HepG2 (cell line): ENCODE measurements around the gene IL2RG. TPM values are rescaled to one million over a fixed set of nuclear protein-coding genes. Genes with fewer than 3 reads are reported as not detected.
A peak's percentile ranks its signal among the peaks of the same experiment; 100 is the strongest.

Experiments used
- ATAC-seq: fragments of 200-7000 bp; cut with Tn5 transposase; 3 replicates; pipeline ENCODE4 v1.9.1; 2020; ENCODE audit warnings: mild to moderate bottlenecking, moderate library complexity
- BruUV-seq: library from RNA; stranded (reverse); fragments of 400-500 nt; replicated peaks from 2 replicates; lab custom pipeline; 2021; lab: Mats Ljungman, UMichigan
- CTCF ChIA-PET: fragments of 300-600 bp; formaldehyde crosslinking; extraction: SDS; loops from one replicate; lab custom pipeline; 2021; ENCODE audit warnings: low total read pairs, inconsistent platforms, low intra/inter-chr PET ratio; lab: Yijun Ruan, JAX
- POLR2A ChIA-PET: fragments of 350-600 bp; sonication (Branson Sonifier 250); formaldehyde crosslinking; loops from one replicate; lab custom pipeline; 2020; ENCODE audit warnings: antibody characterized with exemption, inconsistent platforms; lab: Yijun Ruan, JAX
- DNase-seq: peaks from one replicate; pipeline ENCODE4 v3.0.0-alpha.2; 2015; ENCODE audit warnings: low spot score
- FAIRE-seq: peaks from 3 replicates; lab custom pipeline; 2011; peaks lifted over from hg19 to GRCh38; lab: Jason Lieb, UNC
- H2AFZ ChIP-seq: one replicate; pipeline ENCODE4 v1.6.1; 2011; ENCODE audit warnings: low read length, inconsistent platforms
- H3K27ac ChIP-seq: fragments of 300-600 bp; 3 replicates; pipeline ENCODE4 v1.8.0; 2011; ENCODE audit warnings: mixed run types, mild to moderate bottlenecking, mixed read lengths, low read length, inconsistent platforms; ENCODE audit not compliant: insufficient read depth; ENCODE audit errors: extremely low read length
- H3K27me3 ChIP-seq, 2 experiments: fragments of 200-600 bp in 1 of 2; 2 replicates in 1 of 2; 3 replicates in 1 of 2; pipeline versions ENCODE4 v1.6.0 to v1.8.0; 2011; ENCODE audit warnings: low read length in 2 of 2, mild to moderate bottlenecking in 2 of 2, moderate library complexity in 2 of 2, inconsistent platforms in 1 of 2; ENCODE audit not compliant: insufficient read depth in 2 of 2, control insufficient read depth in 1 of 2
- H3K36me3 ChIP-seq, 2 experiments: fragments of 200-600 bp in 1 of 2; replicated peaks in 1 of 2; 2 replicates in 1 of 2; 3 replicates in 1 of 2; pipeline versions ENCODE4 v1.5.1 to v1.8.0; 2011; ENCODE audit warnings: low read length in 2 of 2, inconsistent platforms in 1 of 2; ENCODE audit not compliant: insufficient read depth in 2 of 2, control insufficient read depth in 1 of 2
- H3K4me1 ChIP-seq: 2 replicates; pipeline ENCODE4 v1.5.1; 2012; ENCODE audit warnings: low read length, inconsistent platforms; ENCODE audit not compliant: insufficient read depth
- H3K4me2 ChIP-seq: 2 replicates; pipeline ENCODE4 v1.6.0; 2011; ENCODE audit warnings: low read depth, low read length, inconsistent platforms
- H3K4me3 ChIP-seq, 3 experiments: fragments of 200-600 bp in 1 of 3; sonication (generic), shearing (Covaris generic) in 1 of 3; replicated peaks in 1 of 3; 2 replicates each; pipeline ENCODE4 v1.5.1; 2011 to 2016; ENCODE audit warnings: low read length in 3 of 3, inconsistent platforms in 2 of 3, low read depth in 2 of 3, mild to moderate bottlenecking in 2 of 3, control low read depth in 1 of 3, mixed read lengths in 1 of 3; ENCODE audit not compliant: insufficient read depth in 1 of 3
- H3K79me2 ChIP-seq: one replicate; pipeline ENCODE4 v1.6.1; 2011; ENCODE audit warnings: low read length, inconsistent platforms; ENCODE audit not compliant: insufficient read depth
- H3K9ac ChIP-seq: 2 replicates; pipeline ENCODE4 v1.6.0; 2011; ENCODE audit warnings: mild to moderate bottlenecking, low read depth, low read length, inconsistent platforms; ENCODE audit not compliant: insufficient read depth
- H3K9me3 ChIP-seq: 2 replicates; pipeline ENCODE4 v1.5.1; 2012; ENCODE audit warnings: mild to moderate bottlenecking, low read length
- H4K20me1 ChIP-seq: 2 replicates; pipeline ENCODE4 v1.6.0; 2011; ENCODE audit warnings: inconsistent platforms, mild to moderate bottlenecking, low read length, moderate library complexity; ENCODE audit not compliant: insufficient read depth
- AGO2 ChIP-seq: fragments of 200-400 bp; formaldehyde crosslinking; optimal IDR thresholded peaks from 2 replicates; pipeline ENCODE3; 2017; ENCODE audit warnings: mild to moderate bottlenecking, low read depth, low read length, moderate library complexity
- ERF ChIP-seq: IDR thresholded peaks from 2 replicates; pipeline ENCODE4 v1.6.1; 2018; ENCODE audit warnings: missing biosample characterization, missing genetic modification reagents
- GTF3A ChIP-seq: sonication (generic); formaldehyde crosslinking; conservative IDR thresholded peaks from 2 replicates; pipeline ENCODE4 v1.4.0; 2020; ENCODE audit warnings: mild to moderate bottlenecking, missing genetic modification reagents
- NFYB ChIP-seq: sonication (generic); formaldehyde crosslinking; IDR thresholded peaks from 2 replicates; pipeline ENCODE4 v1.4.0; 2020; ENCODE audit warnings: missing genetic modification reagents
- RBFOX2 ChIP-seq: fragments of 200-400 bp; formaldehyde crosslinking; IDR thresholded peaks from 2 replicates; pipeline ENCODE4 v1.6.1; 2017; ENCODE audit warnings: low read depth, mild to moderate bottlenecking, low read length
- SIX1 ChIP-seq: sonication (generic); formaldehyde crosslinking; IDR thresholded peaks from 2 replicates; pipeline ENCODE4 v1.4.0; 2020; ENCODE audit warnings: missing genetic modification reagents, borderline replicate concordance
- SRY ChIP-seq: sonication (generic); formaldehyde crosslinking; IDR thresholded peaks from 2 replicates; pipeline ENCODE4 v1.8.0; 2022; ENCODE audit warnings: mild to moderate bottlenecking, missing genetic modification reagents
- ZNF652 ChIP-seq: IDR thresholded peaks from 2 replicates; pipeline ENCODE4 v1.6.1; 2016; ENCODE audit warnings: low read depth, borderline replicate concordance
- WGBS: methylation state at CpG from one replicate; pipeline ENCODE4 v1.1.6; 2017; ENCODE audit warnings: low lambda C conversion rate; 5-methylcytosine and 5-hydroxymethylcytosine counted together
- in situ Hi-C: cut with HindIII; loops from 2 replicates; pipeline ENCODE4 v1.10.0; 2017; ENCODE audit warnings: low pct_unique_long_range_greater_than_20kb; ENCODE audit not compliant: extremely low pct_ligation_motif_present
- intact Hi-C: fragments of 100-400 bp; cut with micrococcal nuclease; formaldehyde crosslinking; loops from one replicate; pipeline ENCODE4 v1.10.0; 2022; ENCODE audit not compliant: unreplicated experiment
- polyA plus RNA-seq, 8 experiments: library from polyadenylated mRNA; depleted of rRNA in 3 of 8; stranded (reverse) in 7 of 8; unstranded in 1 of 8; fragments of >200 nt; fragmentation: Illumina TruSeq in 4 of 8; extraction: Trizol in 4 of 8; gene quantifications; 2 replicates each; pipeline versions ENCODE4 v1.2.1 to v1.2.3, GENCODE V29; 2011 to 2016; ENCODE audit warnings: low read depth in 4 of 8, missing spikeins in 1 of 8, mixed read lengths in 1 of 8; ENCODE audit not compliant: insufficient read depth in 1 of 8
- total RNA-seq, 5 experiments: library from RNA; depleted of rRNA; stranded (reverse); fragments of >200 nt; fragmentation: Illumina TruSeq; extraction: Trizol; gene quantifications; 2 replicates each; pipeline ENCODE4 v1.2.3, GENCODE V29; 2016; ENCODE audit warnings: low read depth in 1 of 5

IL2RG gene
- total and polyA plus RNA-seq, 2 of the 13 experiments (the other 11 are each of a cell fraction or from before 2014, with no cell fraction given), result 0.98 TPM; not detected in 1

- POLR2A ChIA-PET, result no interaction called here
- no peak for ATAC-seq
- in situ Hi-C loops, result no loop called here
- H3K4me2 ChIP-seq, result no peak within 1 kb of the TSS
- peaks cover 0 to 3% of the 10 kb centered on the region in 2 experiments; a peak in 2 of 5 replicates for H3K36me3 ChIP-seq
- intact Hi-C loops, result no loop called here
- no peak within 1 kb of the TSS for H2AFZ ChIP-seq
- no peaks in the 10 kb centered on the region for H3K79me2 ChIP-seq
- FAIRE-seq, result no peak
- 81% methylated on average over 12 of the region's 28 CpGs for WGBS
- no peaks in the 10 kb centered on the region for H4K20me1 ChIP-seq
- CTCF ChIA-PET, result no interaction called here
- DNase-seq, result no peak
- no peak within 1 kb of the TSS for H3K9ac ChIP-seq
- H3K9me3 ChIP-seq, result no peaks in the 10 kb centered on the region
- BruUV-seq, result no TSS peak
- peaks cover 18% of the 10 kb centered on the region for H3K4me1 ChIP-seq
- H3K27ac ChIP-seq, result no peak within 1 kb of the TSS
- no peak within 1 kb of the TSS for H3K4me3 ChIP-seq
- no peaks in the 10 kb centered on the region for H3K27me3 ChIP-seq
- TF ChIP-seq AGO2, result peak; percentile 86
- no peak for TF ChIP-seq NFYB (CRISPR knock-in tag)
- TF ChIP-seq RBFOX2, result peak; percentile 39; the same call in 1 of the 2 replicates
- no peak for TF ChIP-seq GTF3A (CRISPR knock-in tag)
- TF ChIP-seq SIX1 (CRISPR knock-in tag), result no peak
Observed at GRCh38 chrX:71144651-71145050, 33.3 kb upstream of the IL2RG start, which contains the start of gene NLGN3. Gene NLGN3, plus strand, starts transcription at chrX:71144841. Its CDS starts 2,909 bp downstream, at chrX:71147750.

GRCh38 chrX:71143508-71143907 is 32.1 kb upstream of the IL2RG start:
- 78% methylated on average over 4 of the region's 6 CpGs for WGBS
- in situ Hi-C loops, result no loop called here

More at GRCh38 chrX:71143508-71143907, 32.1 kb upstream of the IL2RG start:
- Histone ChIP-seq H3K4me2 (no peak overlapping the region), H3K4me1 (peaks cover 18% of the 10 kb centered on the region), H3K9ac (no peak overlapping the region), H3K27ac (no peak overlapping the region), H3K4me3 (no peak overlapping the region), H3K27me3 (no peaks in the 10 kb centered on the region), H3K9me3 (no peaks in the 10 kb centered on the region), H2AFZ (no peak overlapping the region), H3K79me2 (no peaks in the 10 kb centered on the region), H4K20me1 (no peaks in the 10 kb centered on the region), H3K36me3 (peaks cover 5 to 6% of the 10 kb centered on the region in 2 experiments; a peak in 3 of 5 replicates)
- POLR2A ChIA-PET, result no interaction called here
- intact Hi-C loops, result no loop called here
- FAIRE-seq (no peak), ATAC-seq (no peak), DNase-seq (no peak)
- TSS peak; percentile 39 for BruUV-seq
- TF ChIP-seq SRY (CRISPR knock-in tag) (no peak), ZNF652 (CRISPR knock-in tag) (no peak), ERF (CRISPR knock-in tag) (no peak)
- CTCF ChIA-PET, result no interaction called here
